HG03469 (cell line): Measurements from ENCODE around the gene KCNMB1.
"Not testable (repeated sequence)": the region's sequence is repeated elsewhere in the genome, so short reads cannot be mapped to it uniquely, and the experiment has no call there.

Source experiments
- ATAC-seq: cut with Tn5 transposase; IDR thresholded peaks from one replicate; pipeline ENCODE4 v1.9.1; 2021; ENCODE audit warnings: mild to moderate bottlenecking, moderate library complexity, moderate number of reproducible peaks; ENCODE audit not compliant: unreplicated experiment

KCNMB1 gene

GRCh38 chr5:170380361-170380951, 8.7 kb downstream of the KCNMB1 start:
- ATAC-seq, result no peak

DNA sequence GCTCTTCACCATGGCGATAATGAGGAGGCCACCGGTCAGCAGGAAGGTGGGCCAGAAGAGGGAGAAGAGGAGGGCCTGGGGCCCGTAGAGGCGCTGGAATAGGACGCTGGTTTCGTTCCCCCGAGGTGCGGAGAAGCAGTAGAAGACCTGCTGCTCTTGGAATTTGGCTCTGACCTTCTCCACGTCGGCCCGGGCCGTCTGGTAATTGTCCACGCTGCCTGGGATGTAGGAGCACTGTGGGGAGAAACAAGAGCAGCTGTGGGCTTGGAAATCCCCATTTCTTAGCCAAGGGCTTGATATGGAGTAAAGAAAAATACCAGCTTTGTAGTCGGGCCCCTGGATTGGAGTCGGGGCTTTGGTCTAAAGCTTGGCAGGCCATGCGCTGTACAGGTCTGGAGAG, 10.4 kb downstream of the KCNMB1 start:
- no peak for ATAC-seq

GRCh38 chr5:170377027-170377426, 12.1 kb downstream of the KCNMB1 start:
- ATAC-seq, result no peak

DNA sequence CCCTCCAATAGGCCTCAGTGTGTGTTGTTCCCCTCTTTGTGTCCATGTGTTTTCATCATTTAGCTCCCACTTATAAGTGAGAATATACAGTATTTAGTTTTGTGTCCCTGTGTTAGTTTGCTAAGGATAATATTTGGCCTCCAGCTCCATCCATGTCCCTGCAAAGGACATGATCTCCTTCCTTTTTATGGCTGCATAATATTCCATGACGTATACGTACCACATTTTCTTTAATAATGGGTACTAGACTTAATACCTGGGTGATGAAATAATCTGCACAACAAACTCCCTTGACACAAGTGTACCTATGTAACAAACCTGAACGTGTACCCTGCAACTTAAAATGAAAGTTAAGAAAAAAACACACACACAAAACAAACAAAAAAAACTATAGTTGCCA, 12.6 kb downstream of the KCNMB1 start:
- ATAC-seq, result not testable (repeated sequence)

DNA sequence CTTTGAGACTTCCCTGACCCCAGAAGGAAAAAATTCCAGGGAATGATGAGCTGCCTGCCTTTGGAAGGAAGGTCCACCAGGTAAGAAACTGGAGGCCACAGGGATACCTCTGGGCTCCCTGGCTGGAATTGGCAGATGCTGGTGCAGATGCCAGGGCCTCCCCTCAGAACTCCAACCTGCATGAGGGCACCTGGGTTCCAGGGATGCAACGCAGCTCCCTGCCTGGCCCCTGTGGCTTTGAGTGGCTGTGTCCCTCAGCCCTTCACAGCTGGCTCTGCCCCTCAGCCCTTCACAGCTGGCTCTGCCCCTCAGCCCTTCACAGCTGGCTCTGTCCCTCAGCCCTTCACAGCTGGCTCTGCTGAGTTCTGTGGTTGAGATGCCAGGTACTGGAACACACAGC, 13.9 kb downstream of the KCNMB1 start:
- no peak for ATAC-seq

DNA sequence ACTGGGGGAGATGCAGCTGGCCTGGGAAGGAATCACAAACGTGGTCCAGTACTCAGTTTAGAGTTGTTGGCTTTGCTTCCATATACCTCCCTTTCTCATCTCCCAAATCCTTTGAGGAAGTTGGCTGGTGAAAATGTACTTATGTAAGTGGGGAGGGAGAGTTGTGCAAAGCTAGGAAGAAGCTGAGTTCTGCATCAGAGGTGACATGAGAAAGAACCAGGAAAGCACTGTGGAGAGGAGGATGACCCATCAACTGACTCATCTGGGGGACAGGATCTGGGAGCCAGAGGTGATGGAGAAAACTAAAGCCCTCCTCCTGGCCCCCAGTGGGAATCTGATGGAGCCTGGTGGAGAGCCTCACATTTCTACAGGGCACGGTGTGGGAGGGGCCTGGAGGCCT, 16.2 kb downstream of the KCNMB1 start:
- no peak for ATAC-seq

GRCh38 chr5:170368586-170368985, 20.6 kb downstream of the KCNMB1 start:
- ATAC-seq, result no peak

DNA sequence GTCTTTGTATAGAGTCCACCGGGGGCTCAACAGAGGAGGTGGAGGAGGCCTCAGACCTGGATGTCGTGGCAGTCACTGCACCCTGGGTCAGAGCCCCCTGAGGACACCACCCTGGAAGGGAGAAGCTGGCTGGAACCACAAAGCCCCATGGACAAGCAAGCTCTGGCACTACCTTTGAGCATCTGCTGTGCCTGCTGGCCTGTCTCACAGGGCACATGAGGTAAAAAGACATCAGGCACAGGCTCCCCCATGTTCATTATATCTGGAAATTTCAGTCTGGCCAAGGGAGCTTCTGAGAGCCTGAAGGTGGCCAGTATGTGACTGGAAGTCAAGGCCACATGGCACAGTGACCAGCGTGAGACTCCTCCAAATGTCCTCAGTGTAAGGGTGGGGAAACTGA, 22.9 kb downstream of the KCNMB1 start:
- no peak for ATAC-seq

DNA sequence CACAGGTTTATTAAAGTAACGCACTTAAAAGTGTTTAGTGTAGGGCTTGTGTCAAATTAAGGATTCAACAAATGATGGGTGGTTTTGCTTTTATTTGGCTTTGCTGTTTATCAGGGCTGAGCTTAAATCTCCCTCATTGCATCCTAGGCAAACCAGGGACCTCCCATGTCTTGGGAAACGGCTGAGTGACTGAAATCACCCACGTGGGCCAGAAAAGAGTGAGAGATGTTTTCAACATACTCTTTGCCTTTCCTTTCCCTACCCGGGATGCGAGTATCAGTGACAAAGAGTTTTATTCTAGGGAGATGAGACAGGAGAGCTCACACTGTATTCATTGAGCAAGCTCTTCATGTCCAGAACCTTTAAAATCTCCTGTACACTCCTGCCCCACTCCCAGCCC, 23.3 kb downstream of the KCNMB1 start:
- no peak for ATAC-seq

- ATAC-seq, result no peak
Observed at GRCh38 chr5:170365011-170365410, 24.2 kb downstream of the KCNMB1 start.

- no peak for ATAC-seq
Observed at GRCh38 chr5:170363671-170364070, 25.5 kb downstream of the KCNMB1 start.

GRCh38 chr5:170362656-170363055, 26.5 kb downstream of the KCNMB1 start:
- ATAC-seq, result no peak

GRCh38 chr5:170362102-170362501, 27.1 kb downstream of the KCNMB1 start:
- no peak for ATAC-seq

- no peak for ATAC-seq
Observed at GRCh38 chr5:170361616-170362015, 27.6 kb downstream of the KCNMB1 start.

GRCh38 chr5:170361116-170361515, 28.1 kb downstream of the KCNMB1 start:
- ATAC-seq, result no peak

DNA sequence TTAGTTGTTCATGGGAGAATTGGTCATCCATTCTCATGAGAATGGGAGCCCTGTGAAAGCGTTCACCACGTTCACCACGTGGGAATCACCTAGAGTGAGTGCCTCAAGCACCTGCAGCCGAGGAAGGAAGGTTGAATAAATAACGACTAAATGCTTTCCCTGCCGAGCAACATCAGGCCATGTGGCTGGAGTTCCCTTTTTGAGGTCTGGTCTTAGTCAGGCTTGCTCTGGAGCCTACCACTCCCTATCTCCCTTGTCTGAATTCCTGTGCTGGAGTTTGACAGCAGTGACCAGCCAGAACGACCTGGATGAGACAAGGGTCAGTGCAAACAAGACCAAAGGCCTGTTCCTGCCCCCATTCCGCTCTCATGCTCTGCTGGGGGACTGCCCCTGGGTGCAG, 28.5 kb downstream of the KCNMB1 start:
- no peak for ATAC-seq

GRCh38 chr5:170357955-170358444, 31.2 kb downstream of the KCNMB1 start:
- ATAC-seq, result no peak

DNA sequence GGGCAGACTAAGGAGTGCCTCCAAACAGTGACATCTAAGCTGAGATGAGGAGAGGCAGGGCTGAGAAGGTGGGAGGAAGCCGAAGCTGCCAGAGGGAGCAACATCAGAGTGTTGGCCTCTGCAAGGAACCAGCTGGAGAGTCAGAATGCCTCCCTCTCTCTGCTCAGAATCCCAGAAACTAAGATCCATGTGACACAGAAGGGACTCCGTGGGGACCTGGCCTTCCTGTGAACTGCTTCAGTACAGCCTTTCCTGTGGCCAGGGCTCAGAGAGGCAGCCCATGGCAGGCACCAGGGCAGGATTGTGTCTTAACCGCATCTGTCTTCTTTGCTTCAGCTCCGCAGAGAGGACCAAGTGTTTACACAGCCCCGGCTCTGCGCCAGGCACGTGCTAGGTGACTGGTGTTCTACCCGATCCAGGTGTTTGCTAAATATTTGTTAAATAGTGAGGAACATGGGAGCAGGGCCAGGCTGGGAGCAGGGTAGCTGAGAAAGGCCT, 33.5 kb downstream of the KCNMB1 start:
- no peak for ATAC-seq

- no peak for ATAC-seq
Observed at GRCh38 chr5:170353961-170354360, 35.2 kb downstream of the KCNMB1 start.

DNA sequence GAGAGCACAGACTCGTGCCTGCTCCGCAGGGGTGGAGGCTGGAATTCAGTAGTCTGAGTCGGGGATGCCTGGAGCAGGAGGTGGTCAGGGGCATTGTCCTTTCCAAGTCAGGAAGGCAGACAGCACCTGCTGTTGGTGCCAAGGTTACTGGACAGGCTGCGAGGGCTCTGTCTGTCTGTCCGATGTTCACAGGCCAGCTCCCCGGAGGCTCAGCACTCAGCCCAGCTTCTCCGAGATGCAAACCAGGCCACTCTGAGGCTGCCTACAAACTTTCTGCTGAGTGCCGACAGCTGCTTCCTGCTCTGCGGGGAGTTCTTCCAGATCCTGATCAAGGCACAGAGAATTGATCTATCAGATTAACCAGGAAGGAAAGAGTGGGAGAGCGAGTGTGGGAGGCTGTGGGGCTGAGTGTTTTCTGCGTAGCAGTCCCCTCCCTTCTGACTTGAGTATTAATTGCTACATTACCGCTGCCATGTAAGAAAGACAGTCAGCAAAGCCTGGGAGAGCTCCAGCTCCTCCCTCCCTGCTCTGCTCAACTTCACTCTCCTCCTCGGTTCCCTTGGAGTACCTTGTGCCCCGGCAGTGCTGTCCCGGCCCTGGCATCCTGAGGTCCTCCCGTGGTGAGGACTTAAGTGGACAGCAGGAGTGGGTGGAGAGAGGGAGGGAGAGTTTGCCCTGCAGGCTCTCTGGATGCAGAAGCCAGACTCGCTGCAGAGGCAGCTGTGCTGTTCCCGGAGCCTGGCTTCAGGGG, 36.0 kb downstream of the KCNMB1 start:
- ATAC-seq, result no peak

DNA sequence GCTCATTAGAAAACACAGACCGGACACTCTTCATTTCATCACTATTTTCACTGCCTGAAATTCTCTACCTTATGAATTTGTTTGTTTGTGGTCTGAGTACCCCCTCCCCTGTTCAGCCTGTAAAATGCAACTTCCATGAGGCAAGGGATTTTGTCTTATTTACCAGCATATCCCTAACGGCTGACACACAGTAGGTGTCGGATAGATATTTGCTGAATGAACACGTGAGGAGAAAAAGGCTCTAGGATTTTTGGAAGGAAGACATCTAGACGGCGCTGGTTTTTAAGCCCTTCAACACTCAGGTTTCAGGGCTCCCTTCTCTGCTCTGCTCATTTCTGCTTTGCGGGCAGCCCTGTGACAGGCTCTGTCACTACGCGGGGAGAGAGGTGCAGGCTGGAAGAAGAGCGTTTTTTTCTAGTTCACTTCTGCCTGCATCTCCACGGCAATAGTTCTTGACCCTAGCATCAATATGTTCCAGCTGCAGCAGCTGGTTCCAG, 41.0 kb downstream of the KCNMB1 start:
- ATAC-seq, result no peak

- ATAC-seq, result no peak
Observed at GRCh38 chr5:170347022-170347567, 42.1 kb downstream of the KCNMB1 start.
